Endothelial cell of umbilical vein (primary cell): Measurements from ENCODE around the gene GARS1. TPM values are rescaled to one million over a fixed set of nuclear protein-coding genes. Genes with fewer than 3 reads are reported as not detected.

ENCODE experiments used
- BruUV-seq: library from RNA; stranded (reverse); fragments of 400-500 nt; replicated peaks from 2 replicates; lab custom pipeline; 2021; lab: Mats Ljungman, UMichigan
- CTCF ChIA-PET: fragments of 300-600, 350-600 bp; sonication (Branson Sonifier 250); formaldehyde crosslinking; loops from one replicate; lab custom pipeline; 2021; ENCODE audit warnings: antibody characterized with exemption, inconsistent platforms; lab: Charles Lee
- POLR2A ChIA-PET: fragments of 300-600, 350-600 bp; sonication (Branson Sonifier 250); formaldehyde crosslinking; loops from one replicate; lab custom pipeline; 2021; ENCODE audit warnings: antibody characterized with exemption, inconsistent platforms; lab: Charles Lee
- DNase-seq: peaks from one replicate; pipeline ENCODE4 v3.0.0-alpha.2; 2011; ENCODE audit warnings: low read depth, low spot score
- FAIRE-seq: peaks from 2 replicates; lab custom pipeline; 2011; peaks lifted over from hg19 to GRCh38; lab: Jason Lieb, UNC
- H2AFZ ChIP-seq: 2 replicates; pipeline ENCODE4 v1.6.0; 2012; ENCODE audit warnings: low read depth, low read length, control low read depth, inconsistent platforms
- H3K27ac ChIP-seq: 2 replicates; pipeline ENCODE4 v1.5.1; 2011; ENCODE audit warnings: low read depth, mild to moderate bottlenecking, control low read depth, low read length, moderate library complexity; ENCODE audit not compliant: insufficient read depth
- H3K27me3 ChIP-seq, 2 experiments: 2 replicates each; pipeline versions ENCODE4 v1.6.0 to v1.6.1; 2011; ENCODE audit warnings: low read length in 2 of 2, mixed read lengths in 1 of 2; ENCODE audit not compliant: control insufficient read depth in 2 of 2, insufficient read depth in 2 of 2
- H3K36me3 ChIP-seq, 2 experiments: 2 replicates in 1 of 2; 3 replicates in 1 of 2; pipeline ENCODE4 v1.5.1; 2011; ENCODE audit warnings: low read length in 2 of 2, mild to moderate bottlenecking in 1 of 2, moderate library complexity in 1 of 2; ENCODE audit not compliant: control insufficient read depth in 2 of 2, insufficient read depth in 2 of 2; ENCODE audit errors: extremely low read depth in 1 of 2
- H3K4me1 ChIP-seq: 3 replicates; pipeline ENCODE4 v1.5.1; 2011; ENCODE audit warnings: mild to moderate bottlenecking, low read length; ENCODE audit not compliant: control insufficient read depth, insufficient read depth; ENCODE audit errors: extremely low read depth
- H3K4me2 ChIP-seq: 2 replicates; pipeline ENCODE4 v1.6.1; 2011; ENCODE audit warnings: low read length, control low read depth, mixed read lengths; ENCODE audit not compliant: insufficient read depth
- H3K4me3 ChIP-seq, 3 experiments: fragments of 200-600 bp in 1 of 3; sonication (generic), shearing (Covaris generic) in 1 of 3; replicated peaks in 1 of 3; 2 replicates each; pipeline ENCODE4 v1.5.1; 2011 to 2016; ENCODE audit warnings: control low read depth in 3 of 3, low read length in 3 of 3, mild to moderate bottlenecking in 2 of 3, inconsistent platforms in 1 of 3, low read depth in 1 of 3, moderate library complexity in 1 of 3; ENCODE audit not compliant: insufficient read depth in 1 of 3
- H3K79me2 ChIP-seq: 2 replicates; pipeline ENCODE4 v1.6.0; 2012; ENCODE audit warnings: low read length, inconsistent platforms; ENCODE audit not compliant: control insufficient read depth, insufficient read depth
- H3K9ac ChIP-seq: replicated peaks from 2 replicates; pipeline ENCODE3; 2011; ENCODE audit warnings: low read length, control low read depth; ENCODE audit not compliant: insufficient read depth; ENCODE audit errors: extremely low read depth
- H3K9me1 ChIP-seq: replicated peaks from 3 replicates; pipeline ENCODE4 v1.6.0; 2011; ENCODE audit warnings: mild to moderate bottlenecking, low read length; ENCODE audit not compliant: control insufficient read depth, insufficient read depth; ENCODE audit errors: extremely low read depth
- H3K9me3 ChIP-seq: replicated peaks from 2 replicates; pipeline ENCODE4 v1.5.1; 2012; ENCODE audit warnings: low read length, inconsistent platforms; ENCODE audit not compliant: control insufficient read depth, insufficient read depth
- H4K20me1 ChIP-seq: replicated peaks from 2 replicates; pipeline ENCODE3; 2011; ENCODE audit warnings: mild to moderate bottlenecking, low read length; ENCODE audit not compliant: control insufficient read depth, insufficient read depth; ENCODE audit errors: extremely low read depth
- EZH2 ChIP-seq: IDR thresholded peaks from 2 replicates; pipeline ENCODE4 v1.6.1; 2012; ENCODE audit warnings: borderline replicate concordance, low read depth, mild to moderate bottlenecking, moderate library complexity, low read length, inconsistent platforms; ENCODE audit not compliant: severe bottlenecking
- FOS ChIP-seq: IDR thresholded peaks from 2 replicates; pipeline ENCODE4 v1.6.1; 2011; ENCODE audit warnings: mild to moderate bottlenecking, low read length, moderate library complexity, borderline replicate concordance; ENCODE audit not compliant: insufficient read depth
- GATA2 ChIP-seq: IDR thresholded peaks from 2 replicates; pipeline ENCODE4 v1.7.0; 2011; ENCODE audit warnings: low read depth, mild to moderate bottlenecking, moderate library complexity, mixed read lengths, low read length; ENCODE audit not compliant: insufficient read length, insufficient read depth
- JUN ChIP-seq: IDR thresholded peaks from 2 replicates; pipeline ENCODE4 v1.6.1; 2011; ENCODE audit warnings: borderline replicate concordance, low read depth; ENCODE audit not compliant: insufficient read length, insufficient read depth
- MYC ChIP-seq: IDR thresholded peaks from one replicate; pipeline ENCODE4 v1.6.1; 2011; ENCODE audit warnings: mild to moderate bottlenecking, low read depth, low read length
- POLR2A ChIP-seq: IDR thresholded peaks from 2 replicates; pipeline ENCODE4 v1.6.1; 2012; ENCODE audit warnings: low read depth, mild to moderate bottlenecking, control low read depth, low read length
- POLR2AphosphoS5 ChIP-seq: IDR thresholded peaks from 2 replicates; pipeline ENCODE4 v1.6.1; 2012; ENCODE audit warnings: low read depth, mild to moderate bottlenecking, control low read depth, low read length, moderate library complexity; ENCODE audit not compliant: insufficient read depth
- dilution Hi-C: fragments of 300-500 bp; cut with MboI; formaldehyde crosslinking; loops from one replicate; pipeline ENCODE4 v1.15.0; 2019; ENCODE audit warnings: low sequenced_read_pairs; ENCODE audit not compliant: extremely low pct_ligation_motif_present
- intact Hi-C: fragments of 100-400 bp; cut with micrococcal nuclease; formaldehyde crosslinking; loops from one replicate; pipeline ENCODE4 v1.10.0; 2022
- polyA plus RNA-seq, 4 experiments: library from polyadenylated mRNA; depleted of rRNA in 3 of 4; stranded (reverse) in 3 of 4; unstranded in 1 of 4; fragments of >200 nt; gene quantifications; 2 replicates each; pipeline versions ENCODE4 v1.2.1 to v1.2.3, GENCODE V29; 2011 to 2012; ENCODE audit warnings: missing spikeins in 1 of 4
- total RNA-seq: library from RNA; stranded (reverse); gene quantifications from 2 replicates; pipeline ENCODE4 v1.2.3, GENCODE V29; 2021
- TF ChIP-seq, protein P1 (sequence below), 2 donors: IDR thresholded peaks; 1 replicate in 1 of 2; 2 replicates in 1 of 2; pipeline ENCODE4 v1.5.1; 2011; ENCODE audit warnings: low read length in 2 of 2, mild to moderate bottlenecking in 2 of 2, moderate library complexity in 2 of 2, control low read depth in 1 of 2, inconsistent platforms in 1 of 2, low read depth in 1 of 2; ENCODE audit not compliant: insufficient read depth in 1 of 2; ENCODE audit errors: extremely low read depth in 1 of 2
- TF ChIP-seq, protein P2 (sequence below): IDR thresholded peaks from 2 replicates; pipeline ENCODE4 v1.6.1; 2011; ENCODE audit not compliant: insufficient read depth, insufficient read length

The GARS1 gene
- total and polyA plus RNA-seq, 2 donors (not counting 3 experiments of a cell fraction or from before 2014, with no cell fraction given) = 194 to 295 TPM

- Histone ChIP-seq H3K4me3 (no peak overlapping the region), H3K4me2 (no peak overlapping the region), H2AFZ (no peak overlapping the region), H3K27me3 (no peaks in the 10 kb centered on the region), H3K4me1 (no peaks in the 10 kb centered on the region), H3K9ac (no peak overlapping the region), H3K79me2 (no peaks in the 10 kb centered on the region), H3K36me3 (peaks cover 0 to 2% of the 10 kb centered on the region in 2 experiments), H3K27ac (no peak overlapping the region), H3K9me1 (no peaks in the 10 kb centered on the region), H3K9me3 (no peaks in the 10 kb centered on the region), H4K20me1 (no peaks in the 10 kb centered on the region)
- CTCF ChIA-PET = no interaction called here
- intact Hi-C loops = no loop called here
- TF ChIP-seq MYC (no peak), GATA2 (no peak), FOS (no peak), EZH2 (no peak), POLR2AphosphoS5 (no peak), POLR2A (no peak), JUN (no peak)
- TF ChIP-seq, protein P1, sequence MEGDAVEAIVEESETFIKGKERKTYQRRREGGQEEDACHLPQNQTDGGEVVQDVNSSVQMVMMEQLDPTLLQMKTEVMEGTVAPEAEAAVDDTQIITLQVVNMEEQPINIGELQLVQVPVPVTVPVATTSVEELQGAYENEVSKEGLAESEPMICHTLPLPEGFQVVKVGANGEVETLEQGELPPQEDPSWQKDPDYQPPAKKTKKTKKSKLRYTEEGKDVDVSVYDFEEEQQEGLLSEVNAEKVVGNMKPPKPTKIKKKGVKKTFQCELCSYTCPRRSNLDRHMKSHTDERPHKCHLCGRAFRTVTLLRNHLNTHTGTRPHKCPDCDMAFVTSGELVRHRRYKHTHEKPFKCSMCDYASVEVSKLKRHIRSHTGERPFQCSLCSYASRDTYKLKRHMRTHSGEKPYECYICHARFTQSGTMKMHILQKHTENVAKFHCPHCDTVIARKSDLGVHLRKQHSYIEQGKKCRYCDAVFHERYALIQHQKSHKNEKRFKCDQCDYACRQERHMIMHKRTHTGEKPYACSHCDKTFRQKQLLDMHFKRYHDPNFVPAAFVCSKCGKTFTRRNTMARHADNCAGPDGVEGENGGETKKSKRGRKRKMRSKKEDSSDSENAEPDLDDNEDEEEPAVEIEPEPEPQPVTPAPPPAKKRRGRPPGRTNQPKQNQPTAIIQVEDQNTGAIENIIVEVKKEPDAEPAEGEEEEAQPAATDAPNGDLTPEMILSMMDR (IDR thresholded peaks at IDR 0.05; ENCODE audit: extremely low read depth in 1 of 2, insufficient read depth in 1 of 2, low read depth in 1 of 2, low read length in 2 of 2) = no peak
- TF ChIP-seq, protein P2, sequence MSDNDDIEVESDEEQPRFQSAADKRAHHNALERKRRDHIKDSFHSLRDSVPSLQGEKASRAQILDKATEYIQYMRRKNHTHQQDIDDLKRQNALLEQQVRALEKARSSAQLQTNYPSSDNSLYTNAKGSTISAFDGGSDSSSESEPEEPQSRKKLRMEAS = no peak
- no peak for DNase-seq
- BruUV-seq = no TSS peak
- POLR2A ChIA-PET = no interaction called here
- dilution Hi-C loops = no loop called here
- FAIRE-seq = no peak
Observed at GRCh38 chr7:30645661-30646060, 51.0 kb downstream of the GARS1 start.
